Endothelial cell of umbilical vein (primary cell): ENCODE measurements around the gene KANK3. TPM values are rescaled to one million over a fixed set of nuclear protein-coding genes. Genes with fewer than 3 reads are reported as not detected.

Source experiments
- BruUV-seq: library from RNA; stranded (reverse); fragments of 400-500 nt; replicated peaks from 2 replicates; lab custom pipeline; 2021; lab: Mats Ljungman, UMichigan
- CTCF ChIA-PET: fragments of 300-600, 350-600 bp; sonication (Branson Sonifier 250); formaldehyde crosslinking; loops from one replicate; lab custom pipeline; 2021; ENCODE audit warnings: antibody characterized with exemption, inconsistent platforms; lab: Charles Lee
- POLR2A ChIA-PET: fragments of 300-600, 350-600 bp; sonication (Branson Sonifier 250); formaldehyde crosslinking; loops from one replicate; lab custom pipeline; 2021; ENCODE audit warnings: antibody characterized with exemption, inconsistent platforms; lab: Charles Lee
- DNase-seq: peaks from one replicate; pipeline ENCODE4 v3.0.0-alpha.2; 2011; ENCODE audit warnings: low read depth, low spot score
- FAIRE-seq: peaks from 2 replicates; lab custom pipeline; 2011; peaks lifted over from hg19 to GRCh38; lab: Jason Lieb, UNC
- H2AFZ ChIP-seq: 2 replicates; pipeline ENCODE4 v1.6.0; 2012; ENCODE audit warnings: low read depth, low read length, control low read depth, inconsistent platforms
- H3K27ac ChIP-seq: 2 replicates; pipeline ENCODE4 v1.5.1; 2011; ENCODE audit warnings: low read depth, mild to moderate bottlenecking, control low read depth, low read length, moderate library complexity; ENCODE audit not compliant: insufficient read depth
- H3K27me3 ChIP-seq, 2 experiments: 2 replicates each; pipeline versions ENCODE4 v1.6.0 to v1.6.1; 2011; ENCODE audit warnings: low read length in 2 of 2, mixed read lengths in 1 of 2; ENCODE audit not compliant: control insufficient read depth in 2 of 2, insufficient read depth in 2 of 2
- H3K36me3 ChIP-seq, 2 experiments: 2 replicates in 1 of 2; 3 replicates in 1 of 2; pipeline ENCODE4 v1.5.1; 2011; ENCODE audit warnings: low read length in 2 of 2, mild to moderate bottlenecking in 1 of 2, moderate library complexity in 1 of 2; ENCODE audit not compliant: control insufficient read depth in 2 of 2, insufficient read depth in 2 of 2; ENCODE audit errors: extremely low read depth in 1 of 2
- H3K4me1 ChIP-seq: 3 replicates; pipeline ENCODE4 v1.5.1; 2011; ENCODE audit warnings: mild to moderate bottlenecking, low read length; ENCODE audit not compliant: control insufficient read depth, insufficient read depth; ENCODE audit errors: extremely low read depth
- H3K4me2 ChIP-seq: 2 replicates; pipeline ENCODE4 v1.6.1; 2011; ENCODE audit warnings: low read length, control low read depth, mixed read lengths; ENCODE audit not compliant: insufficient read depth
- H3K4me3 ChIP-seq, 3 experiments: fragments of 200-600 bp in 1 of 3; sonication (generic), shearing (Covaris generic) in 1 of 3; replicated peaks in 1 of 3; 2 replicates each; pipeline ENCODE4 v1.5.1; 2011 to 2016; ENCODE audit warnings: control low read depth in 3 of 3, low read length in 3 of 3, mild to moderate bottlenecking in 2 of 3, inconsistent platforms in 1 of 3, low read depth in 1 of 3, moderate library complexity in 1 of 3; ENCODE audit not compliant: insufficient read depth in 1 of 3
- H3K79me2 ChIP-seq: 2 replicates; pipeline ENCODE4 v1.6.0; 2012; ENCODE audit warnings: low read length, inconsistent platforms; ENCODE audit not compliant: control insufficient read depth, insufficient read depth
- H3K9ac ChIP-seq: replicated peaks from 2 replicates; pipeline ENCODE3; 2011; ENCODE audit warnings: low read length, control low read depth; ENCODE audit not compliant: insufficient read depth; ENCODE audit errors: extremely low read depth
- H3K9me1 ChIP-seq: replicated peaks from 3 replicates; pipeline ENCODE4 v1.6.0; 2011; ENCODE audit warnings: mild to moderate bottlenecking, low read length; ENCODE audit not compliant: control insufficient read depth, insufficient read depth; ENCODE audit errors: extremely low read depth
- H3K9me3 ChIP-seq: replicated peaks from 2 replicates; pipeline ENCODE4 v1.5.1; 2012; ENCODE audit warnings: low read length, inconsistent platforms; ENCODE audit not compliant: control insufficient read depth, insufficient read depth
- H4K20me1 ChIP-seq: replicated peaks from 2 replicates; pipeline ENCODE3; 2011; ENCODE audit warnings: mild to moderate bottlenecking, low read length; ENCODE audit not compliant: control insufficient read depth, insufficient read depth; ENCODE audit errors: extremely low read depth
- CTCF ChIP-seq, 2 donors: IDR thresholded peaks; 1 replicate in 1 of 2; 2 replicates in 1 of 2; pipeline ENCODE4 v1.5.1; 2011; ENCODE audit warnings: low read length in 2 of 2, mild to moderate bottlenecking in 2 of 2, moderate library complexity in 2 of 2, control low read depth in 1 of 2, inconsistent platforms in 1 of 2, low read depth in 1 of 2; ENCODE audit not compliant: insufficient read depth in 1 of 2; ENCODE audit errors: extremely low read depth in 1 of 2
- EZH2 ChIP-seq: IDR thresholded peaks from 2 replicates; pipeline ENCODE4 v1.6.1; 2012; ENCODE audit warnings: borderline replicate concordance, low read depth, mild to moderate bottlenecking, moderate library complexity, low read length, inconsistent platforms; ENCODE audit not compliant: severe bottlenecking
- FOS ChIP-seq: IDR thresholded peaks from 2 replicates; pipeline ENCODE4 v1.6.1; 2011; ENCODE audit warnings: mild to moderate bottlenecking, low read length, moderate library complexity, borderline replicate concordance; ENCODE audit not compliant: insufficient read depth
- GATA2 ChIP-seq: IDR thresholded peaks from 2 replicates; pipeline ENCODE4 v1.7.0; 2011; ENCODE audit warnings: low read depth, mild to moderate bottlenecking, moderate library complexity, mixed read lengths, low read length; ENCODE audit not compliant: insufficient read length, insufficient read depth
- JUN ChIP-seq: IDR thresholded peaks from 2 replicates; pipeline ENCODE4 v1.6.1; 2011; ENCODE audit warnings: borderline replicate concordance, low read depth; ENCODE audit not compliant: insufficient read length, insufficient read depth
- MYC ChIP-seq: IDR thresholded peaks from one replicate; pipeline ENCODE4 v1.6.1; 2011; ENCODE audit warnings: mild to moderate bottlenecking, low read depth, low read length
- POLR2A ChIP-seq: IDR thresholded peaks from 2 replicates; pipeline ENCODE4 v1.6.1; 2012; ENCODE audit warnings: low read depth, mild to moderate bottlenecking, control low read depth, low read length
- POLR2AphosphoS5 ChIP-seq: IDR thresholded peaks from 2 replicates; pipeline ENCODE4 v1.6.1; 2012; ENCODE audit warnings: low read depth, mild to moderate bottlenecking, control low read depth, low read length, moderate library complexity; ENCODE audit not compliant: insufficient read depth
- dilution Hi-C: fragments of 300-500 bp; cut with MboI; formaldehyde crosslinking; loops from one replicate; pipeline ENCODE4 v1.15.0; 2019; ENCODE audit warnings: low sequenced_read_pairs; ENCODE audit not compliant: extremely low pct_ligation_motif_present
- intact Hi-C: fragments of 100-400 bp; cut with micrococcal nuclease; formaldehyde crosslinking; loops from one replicate; pipeline ENCODE4 v1.10.0; 2022
- polyA plus RNA-seq, 4 experiments: library from polyadenylated mRNA; depleted of rRNA in 3 of 4; stranded (reverse) in 3 of 4; unstranded in 1 of 4; fragments of >200 nt; gene quantifications; 2 replicates each; pipeline versions ENCODE4 v1.2.1 to v1.2.3, GENCODE V29; 2011 to 2012; ENCODE audit warnings: missing spikeins in 1 of 4
- total RNA-seq: library from RNA; stranded (reverse); gene quantifications from 2 replicates; pipeline ENCODE4 v1.2.3, GENCODE V29; 2021
- TF ChIP-seq, protein P1 (sequence below): IDR thresholded peaks from 2 replicates; pipeline ENCODE4 v1.6.1; 2011; ENCODE audit not compliant: insufficient read depth, insufficient read length

KANK3 gene
- total and polyA plus RNA-seq, 2 donors (not counting 3 experiments of a cell fraction or from before 2014, with no cell fraction given): 22.1 to 30.0 TPM

DNA sequence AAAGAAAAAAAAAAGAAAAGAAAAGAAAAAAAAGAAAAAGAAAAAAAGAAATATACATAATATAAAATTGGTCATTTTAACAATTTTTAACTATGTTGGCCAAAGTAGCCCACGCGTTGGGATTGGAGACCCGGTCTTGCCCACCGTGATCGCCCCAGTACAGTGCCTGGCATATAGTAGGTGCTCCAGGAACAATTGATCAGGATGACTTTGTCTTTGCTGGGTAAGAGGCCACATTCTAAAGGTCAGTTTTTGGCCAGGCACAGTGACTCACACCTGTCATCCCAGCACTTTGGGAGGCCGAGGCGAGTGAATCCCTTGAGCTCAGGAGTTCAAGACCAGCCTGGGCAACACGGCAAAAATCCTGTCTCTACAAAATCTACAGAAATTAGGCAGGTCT is 17.1 kb upstream of the KANK3 start:
- no peak overlapping the region for H3K4me3 ChIP-seq
- no peak overlapping the region for H3K9ac ChIP-seq
- H3K79me2 ChIP-seq: no peaks in the 10 kb centered on the region
- FAIRE-seq (no peak), DNase-seq (no peak)
- H3K4me2 ChIP-seq: no peak overlapping the region
- H3K27me3 ChIP-seq: no peaks in the 10 kb centered on the region
- POLR2A ChIA-PET: interaction anchor here (0.7 kb wide), 1 partner anchor 31 kb away, joined by 4 read pairs; no protein-coding TSS in a partner anchor
- no peaks in the 10 kb centered on the region for H3K36me3 ChIP-seq
- no peak overlapping the region for H2AFZ ChIP-seq
- intact Hi-C loops (no loop called here), dilution Hi-C loops (no loop called here)
- H3K27ac ChIP-seq: no peak overlapping the region
- no TSS peak for BruUV-seq
- H3K9me1 ChIP-seq: no peaks in the 10 kb centered on the region
- H4K20me1 ChIP-seq: no peaks in the 10 kb centered on the region
- H3K9me3 ChIP-seq: no peaks in the 10 kb centered on the region
- TF ChIP-seq, protein P1, sequence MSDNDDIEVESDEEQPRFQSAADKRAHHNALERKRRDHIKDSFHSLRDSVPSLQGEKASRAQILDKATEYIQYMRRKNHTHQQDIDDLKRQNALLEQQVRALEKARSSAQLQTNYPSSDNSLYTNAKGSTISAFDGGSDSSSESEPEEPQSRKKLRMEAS: no peak
- TF ChIP-seq EZH2: no peak
- no peak for TF ChIP-seq POLR2A
- TF ChIP-seq GATA2: no peak
- no peak for TF ChIP-seq CTCF (IDR thresholded peaks at IDR 0.05; ENCODE audit: extremely low read depth in 1 of 2, insufficient read depth in 1 of 2, low read depth in 1 of 2, low read length in 2 of 2)
- no peak for TF ChIP-seq POLR2AphosphoS5
- TF ChIP-seq MYC: no peak
- TF ChIP-seq JUN: no peak
- TF ChIP-seq FOS: no peak
- CTCF ChIA-PET: interaction anchor here (0.6 kb wide), 1 partner anchor 9 kb away, joined by 3 read pairs; no protein-coding TSS in a partner anchor
- peaks cover 42% of the 10 kb centered on the region for H3K4me1 ChIP-seq
